Natural killer cell (primary cell): ENCODE data around the gene SNAPC3. TPM values are rescaled to one million over a fixed set of nuclear protein-coding genes. Genes with fewer than 3 reads are reported as not detected.
A peak's percentile ranks its signal among the peaks of the same experiment; 100 is the strongest.

Source experiments
- ATAC-seq, 3 donors: fragments of 150-1000 bp in 2 of 3; fragments of 200-7000 bp in 1 of 3; cut with Tn5 transposase; 1 replicate in 1 of 3; 2 replicates in 2 of 3; pipeline ENCODE4 v1.10.0; 2021; ENCODE audit warnings: mild to moderate bottlenecking in 2 of 3, moderate library complexity in 2 of 3
- DNase-seq, 2 donors: peaks; one replicate each; pipeline versions ENCODE4 v3.0.0 to v3.0.0-alpha.2; 2013 to 2021; ENCODE audit warnings: mixed read lengths in 1 of 2
- H3K27ac ChIP-seq: one replicate; pipeline ENCODE4 v1.5.1; 2013; ENCODE audit warnings: mild to moderate bottlenecking, low read length
- H3K27me3 ChIP-seq: one replicate; pipeline ENCODE4 v1.6.1; 2013; ENCODE audit warnings: low read length; ENCODE audit not compliant: control insufficient read depth, insufficient read depth
- H3K36me3 ChIP-seq: one replicate; pipeline ENCODE4 v1.6.1; 2013; ENCODE audit warnings: low read length; ENCODE audit not compliant: control insufficient read depth, insufficient read depth
- H3K4me1 ChIP-seq: one replicate; pipeline ENCODE4 v1.6.1; 2013; ENCODE audit warnings: low read length; ENCODE audit not compliant: control insufficient read depth, insufficient read depth
- H3K4me3 ChIP-seq: one replicate; pipeline ENCODE4 v1.5.1; 2013; ENCODE audit warnings: low read length
- H3K9me3 ChIP-seq: one replicate; pipeline ENCODE4 v1.6.1; 2013; ENCODE audit warnings: low read length; ENCODE audit not compliant: control insufficient read depth, insufficient read depth
- H3K27ac Mint-ChIP-seq, 2 donors: one replicate each; pipeline ENCODE4 v1.8.0; 2022; ENCODE audit warnings: mild to moderate bottlenecking in 2 of 2, mixed read lengths in 2 of 2, moderate library complexity in 1 of 2
- H3K27me3 Mint-ChIP-seq, 2 donors: one replicate each; pipeline ENCODE4 v1.8.0; 2022; ENCODE audit warnings: low read depth in 2 of 2, mixed read lengths in 2 of 2
- H3K36me3 Mint-ChIP-seq: one replicate; pipeline ENCODE4 v1.8.0; 2022; ENCODE audit warnings: mixed read lengths
- H3K4me1 Mint-ChIP-seq, 2 donors: one replicate each; pipeline ENCODE4 v1.8.0; 2022; ENCODE audit warnings: mixed read lengths in 2 of 2
- H3K4me3 Mint-ChIP-seq: one replicate; pipeline ENCODE4 v1.8.0; 2022; ENCODE audit warnings: mild to moderate bottlenecking, moderate library complexity, mixed read lengths
- H3K9me3 Mint-ChIP-seq, 2 donors: one replicate each; pipeline ENCODE4 v1.8.0; 2022; ENCODE audit warnings: mixed read lengths in 2 of 2
- WGBS: methylation state at CpG from one replicate; pipeline ENCODE4 v1.1.7; 2013; ENCODE audit warnings: missing lambda C conversion rate; ENCODE audit not compliant: insufficient coverage; 5-methylcytosine and 5-hydroxymethylcytosine counted together
- intact Hi-C: fragments of 100-400 bp; cut with micrococcal nuclease; formaldehyde crosslinking; loops from one replicate; pipeline ENCODE4 v1.14.2; 2022
- total RNA-seq, 4 donors: library from RNA; stranded (reverse); fragments of 120-200 nt in 1 of 4; gene quantifications; one replicate each; pipeline versions ENCODE4 v1.2.3 to v1.2.4, GENCODE V29; 2013 to 2022
- TF ChIP-seq, protein P1 (sequence below): fragments of 200-600 bp; IDR thresholded peaks from one replicate; pipeline ENCODE4 v1.8.0; 2022; ENCODE audit warnings: antibody characterized with exemption

SNAPC3 gene
- total RNA-seq, 3 donors from 2014 or later (not counting 1 experiment from before 2014, with no cell fraction given), result 18.5 to 22.2 (median 19.2) TPM

- no peaks in the 10 kb centered on the region for H3K27me3 Mint-ChIP-seq
- Histone ChIP-seq H3K27ac (no peak overlapping the region), H3K36me3 (peaks cover 9% of the 10 kb centered on the region), H3K4me1 (peaks cover 17% of the 10 kb centered on the region), H3K27me3 (no peaks in the 10 kb centered on the region), H3K9me3 (no peaks in the 10 kb centered on the region), H3K4me3 (no peak overlapping the region)
- peak overlapping the region; percentile 49 for H3K4me3 Mint-ChIP-seq
- H3K27ac Mint-ChIP-seq, result no peak overlapping the region
- H3K36me3 Mint-ChIP-seq, result no peaks in the 10 kb centered on the region
- DNase-seq, result no peak
- 78% methylated on average over 4 of the region's 5 CpGs for WGBS
- ATAC-seq, result no peak
- TF ChIP-seq, protein P1, sequence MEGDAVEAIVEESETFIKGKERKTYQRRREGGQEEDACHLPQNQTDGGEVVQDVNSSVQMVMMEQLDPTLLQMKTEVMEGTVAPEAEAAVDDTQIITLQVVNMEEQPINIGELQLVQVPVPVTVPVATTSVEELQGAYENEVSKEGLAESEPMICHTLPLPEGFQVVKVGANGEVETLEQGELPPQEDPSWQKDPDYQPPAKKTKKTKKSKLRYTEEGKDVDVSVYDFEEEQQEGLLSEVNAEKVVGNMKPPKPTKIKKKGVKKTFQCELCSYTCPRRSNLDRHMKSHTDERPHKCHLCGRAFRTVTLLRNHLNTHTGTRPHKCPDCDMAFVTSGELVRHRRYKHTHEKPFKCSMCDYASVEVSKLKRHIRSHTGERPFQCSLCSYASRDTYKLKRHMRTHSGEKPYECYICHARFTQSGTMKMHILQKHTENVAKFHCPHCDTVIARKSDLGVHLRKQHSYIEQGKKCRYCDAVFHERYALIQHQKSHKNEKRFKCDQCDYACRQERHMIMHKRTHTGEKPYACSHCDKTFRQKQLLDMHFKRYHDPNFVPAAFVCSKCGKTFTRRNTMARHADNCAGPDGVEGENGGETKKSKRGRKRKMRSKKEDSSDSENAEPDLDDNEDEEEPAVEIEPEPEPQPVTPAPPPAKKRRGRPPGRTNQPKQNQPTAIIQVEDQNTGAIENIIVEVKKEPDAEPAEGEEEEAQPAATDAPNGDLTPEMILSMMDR, result no peak
- intact Hi-C loops, result loop anchor here (10.0 kb wide), 1 partner anchor 184 kb away; no protein-coding TSS in a partner anchor
- H3K4me1 Mint-ChIP-seq, result peaks cover 29 to 31% of the 10 kb centered on the region in 2 donors
- H3K9me3 Mint-ChIP-seq, result no peaks in the 10 kb centered on the region
These were observed 1.9 kb upstream of the SNAPC3 start for GRCh38 chr9:15420796-15421195.

DNA sequence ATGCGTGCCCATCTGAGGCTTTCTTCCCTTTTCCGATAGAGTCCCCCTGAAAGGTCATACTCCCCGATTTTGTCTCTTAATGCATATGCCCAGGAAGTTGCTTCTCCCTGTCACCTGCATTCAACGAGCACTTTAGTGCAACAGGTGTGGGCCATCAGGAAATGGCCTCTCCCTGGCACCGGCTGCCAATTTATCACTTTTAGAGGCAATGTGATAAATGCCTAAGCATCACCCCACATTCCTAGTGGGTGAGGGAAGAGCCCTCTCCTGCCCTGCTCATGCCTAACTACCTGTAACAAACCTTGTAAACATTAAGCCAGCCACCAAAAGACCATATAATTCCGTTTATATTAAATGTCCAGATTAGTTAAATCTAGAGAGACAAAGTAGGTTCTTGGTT lies 1.1 kb upstream of the SNAPC3 start:
- 90% methylated on average over 5 of the region's 6 CpGs for WGBS
- H3K4me1 Mint-ChIP-seq, result peaks cover 35 to 37% of the 10 kb centered on the region in 2 donors
- H3K27me3 Mint-ChIP-seq, result no peaks in the 10 kb centered on the region
- peak overlapping the region; percentile 90 for H3K4me3 Mint-ChIP-seq
- H3K4me1 ChIP-seq, result peaks cover 21% of the 10 kb centered on the region
- no peak overlapping the region for H3K27ac Mint-ChIP-seq
- H3K36me3 Mint-ChIP-seq, result no peaks in the 10 kb centered on the region
- H3K9me3 ChIP-seq, result no peaks in the 10 kb centered on the region
- intact Hi-C loops, result loop anchor here (10.0 kb wide), 1 partner anchor 183 kb away; no protein-coding TSS in a partner anchor
- H3K27ac ChIP-seq, result no peak overlapping the region
- peaks cover 16% of the 10 kb centered on the region for H3K36me3 ChIP-seq
- TF ChIP-seq, protein P1, result no peak
- ATAC-seq (no peak), DNase-seq (no peak)
- H3K27me3 ChIP-seq, result no peaks in the 10 kb centered on the region
- no peaks in the 10 kb centered on the region for H3K9me3 Mint-ChIP-seq
- no peak overlapping the region for H3K4me3 ChIP-seq

- Mint-ChIP-seq H3K27me3 (no peaks in the 10 kb centered on the region), H3K9me3 (no peaks in the 10 kb centered on the region), H3K4me1 (peaks cover 33 to 39% of the 10 kb centered on the region in 2 donors), H3K27ac (peak overlapping the region; percentile 86 to 88), H3K4me3 (peak overlapping the region; percentile 90), H3K36me3 (no peaks in the 10 kb centered on the region)
- Histone ChIP-seq H3K27ac (peak overlapping the region; percentile 69), H3K9me3 (no peaks in the 10 kb centered on the region), H3K27me3 (no peaks in the 10 kb centered on the region), H3K4me3 (peak overlapping the region; percentile 89), H3K4me1 (peaks cover 21% of the 10 kb centered on the region), H3K36me3 (peaks cover 18% of the 10 kb centered on the region)
- TF ChIP-seq, protein P1, result no peak
- 57% methylated on average over 5 of the region's 9 CpGs for WGBS
- intact Hi-C loops, result loop anchor here (1.0 to 10.0 kb wide), 3 partner anchors 88 to 183 kb away; partner anchors contain the start of gene PSIP1
- ATAC-seq (no peak), DNase-seq (no peak)
These were observed 695 bp upstream of the SNAPC3 start for GRCh38 chr9:15421990-15422371.
